Measurements from ENCODE around the gene CNTNAP5.

Gene CNTNAP5

DNA sequence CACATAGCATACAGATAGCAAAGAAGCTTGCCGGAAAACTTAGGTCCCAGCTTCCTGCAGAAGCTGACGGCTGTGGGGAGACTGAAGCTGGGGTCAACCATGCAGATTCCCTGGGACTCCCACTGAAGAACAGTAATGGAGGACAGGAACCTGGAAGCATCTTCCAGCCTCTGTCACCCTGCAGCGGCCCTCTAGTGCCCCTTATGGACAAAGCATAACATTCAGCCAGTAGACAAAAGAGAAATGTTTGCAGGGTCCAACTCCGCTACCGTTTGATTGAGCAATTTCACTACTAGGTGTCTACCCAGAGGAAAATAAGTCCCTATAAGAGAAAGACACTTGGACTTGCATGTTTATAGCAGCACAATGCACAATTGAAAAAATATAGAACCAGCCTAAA lies 460.6 kb downstream of the CNTNAP5 start:
- DNase-seq: no peak

DNA sequence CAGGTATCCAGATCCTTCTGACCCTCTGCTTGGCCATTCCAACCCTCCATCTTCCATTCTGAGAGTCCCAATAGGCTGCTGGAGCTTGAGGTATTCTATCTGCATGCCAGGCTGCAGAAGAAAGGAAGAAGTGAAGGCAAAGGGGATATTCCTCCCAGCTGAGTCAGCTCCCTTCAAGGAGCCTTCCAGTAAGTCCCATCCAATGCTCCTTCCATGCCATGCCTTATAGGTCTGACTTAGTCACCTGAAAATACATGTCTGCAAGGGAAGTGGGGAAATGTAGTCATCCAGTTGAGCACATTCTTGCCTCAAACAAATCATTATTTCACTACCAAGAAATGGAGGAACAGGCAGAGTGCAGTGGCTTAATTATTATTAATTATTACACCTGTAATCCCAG lies 464.6 kb downstream of the CNTNAP5 start:
- DNase-seq: no peak

DNA sequence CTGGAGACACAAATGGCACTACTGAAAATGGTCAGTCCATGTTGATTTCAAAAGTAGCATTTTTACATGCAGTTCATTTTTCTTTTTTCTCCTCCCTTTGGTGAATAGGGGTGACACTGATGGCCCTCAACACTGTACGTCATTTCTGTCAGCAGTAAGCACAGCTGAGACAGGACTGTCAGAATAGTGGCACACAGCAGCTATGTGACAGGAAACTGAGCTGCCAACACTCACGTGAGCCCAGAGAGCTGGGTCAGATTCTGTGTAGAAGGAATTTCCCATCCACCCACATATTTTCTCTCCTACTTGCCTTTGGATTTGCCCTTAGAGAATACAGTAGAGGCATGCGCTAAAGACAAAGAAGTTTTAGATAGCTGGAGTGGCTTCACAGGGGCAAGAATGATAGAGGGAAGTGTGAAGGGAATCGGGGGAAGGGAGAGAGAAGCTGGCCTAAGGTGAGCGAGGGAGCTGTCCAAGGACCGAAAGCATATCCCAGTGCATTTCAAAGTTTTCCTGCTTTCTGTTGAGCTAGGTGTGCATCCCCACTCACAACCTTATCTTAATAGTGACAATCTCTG lies 476.6 kb downstream of the CNTNAP5 start:
- DNase-seq: no peak

DNA sequence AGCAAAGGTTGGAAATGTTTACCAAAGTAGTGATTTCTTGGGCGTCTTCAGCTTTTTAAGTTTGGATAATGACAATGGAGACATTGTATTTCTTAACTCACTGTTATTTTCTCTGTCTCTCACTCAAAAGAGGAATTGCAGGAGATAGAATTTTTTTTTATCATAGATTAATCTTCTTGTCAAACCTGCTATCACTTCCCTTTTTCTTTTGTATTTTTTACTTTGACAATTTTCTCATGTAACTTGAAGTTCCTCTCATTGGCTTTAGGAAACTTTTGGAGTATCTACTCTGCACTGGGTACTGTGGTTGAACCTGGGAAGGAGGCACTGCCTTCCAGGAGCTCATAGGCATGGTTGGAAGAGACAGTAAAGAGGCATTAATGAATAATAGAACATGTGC lies 489.1 kb downstream of the CNTNAP5 start:
- DNase-seq: no peak

DNA sequence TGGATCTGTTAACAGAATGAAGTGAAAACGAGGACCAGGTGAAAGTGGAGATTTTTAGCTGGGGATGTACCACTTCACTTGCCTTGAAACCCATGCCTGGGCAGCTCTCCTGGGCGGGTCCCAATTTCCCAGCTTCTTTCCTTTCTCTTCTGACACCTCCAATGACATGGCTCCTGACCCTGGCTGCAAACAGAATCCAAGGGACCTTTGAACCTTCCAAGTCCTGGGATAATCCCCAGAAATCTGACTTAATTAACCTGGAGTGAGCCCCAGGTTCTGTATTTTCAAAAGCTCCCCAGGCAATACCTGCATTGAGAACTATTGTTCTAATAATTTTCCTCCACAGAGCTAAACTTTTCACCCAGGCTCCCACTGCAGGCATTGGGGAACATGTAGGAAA lies 495.9 kb downstream of the CNTNAP5 start:
- DNase-seq: no peak

DNA sequence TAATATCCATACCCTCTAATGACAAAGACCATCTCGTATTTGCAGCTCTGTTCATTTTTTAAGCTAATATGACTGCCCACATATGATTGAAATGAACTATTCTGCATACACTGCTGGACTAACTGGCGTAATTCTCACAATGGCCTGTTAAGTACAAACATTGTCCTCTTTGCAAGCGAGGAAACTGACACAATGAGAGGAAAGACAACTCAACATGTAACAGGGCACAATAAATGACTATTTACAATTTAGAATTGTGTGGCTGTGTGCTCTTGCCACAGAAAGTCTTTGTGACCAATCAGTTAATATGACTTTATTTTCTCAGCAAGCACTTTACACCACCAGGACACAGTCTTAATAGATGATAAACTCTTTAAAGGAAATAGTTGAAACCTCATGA lies 498.0 kb downstream of the CNTNAP5 start:
- DNase-seq: no peak

DNA sequence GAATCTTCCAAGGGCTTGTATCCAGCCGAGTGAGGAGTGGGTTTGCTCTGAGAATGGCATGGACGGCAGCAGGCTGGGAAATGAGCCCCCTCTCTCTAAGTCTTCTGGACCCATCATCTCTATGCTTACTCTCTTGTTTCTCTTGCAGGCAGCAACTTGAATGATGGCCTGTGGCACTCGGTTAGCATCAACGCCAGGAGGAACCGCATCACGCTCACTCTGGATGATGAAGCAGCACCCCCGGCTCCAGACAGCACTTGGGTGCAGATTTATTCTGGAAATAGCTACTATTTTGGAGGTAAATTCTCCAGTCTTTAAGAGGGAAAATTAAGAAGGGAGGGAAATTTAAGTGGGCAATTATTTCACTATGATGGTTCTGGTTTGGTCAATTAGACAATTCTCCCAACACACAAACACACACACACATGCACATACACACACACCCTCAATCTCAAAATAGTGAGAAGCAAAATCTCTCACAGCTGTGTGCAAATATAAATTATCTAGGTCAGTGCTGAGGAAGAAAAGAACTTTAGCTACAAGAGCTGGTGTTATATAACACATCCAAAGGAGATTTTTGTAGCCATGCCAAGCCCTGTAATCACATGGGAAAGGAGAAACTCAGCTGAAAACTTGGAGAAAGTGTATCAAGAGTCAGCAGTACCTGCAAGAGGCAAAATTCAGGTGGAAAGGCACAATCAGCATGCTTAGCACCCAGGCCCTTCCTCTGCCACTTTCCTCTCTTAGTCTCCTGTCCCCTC lies 499.2 kb downstream of the CNTNAP5 start:
- DNase-seq: no peak

DNA sequence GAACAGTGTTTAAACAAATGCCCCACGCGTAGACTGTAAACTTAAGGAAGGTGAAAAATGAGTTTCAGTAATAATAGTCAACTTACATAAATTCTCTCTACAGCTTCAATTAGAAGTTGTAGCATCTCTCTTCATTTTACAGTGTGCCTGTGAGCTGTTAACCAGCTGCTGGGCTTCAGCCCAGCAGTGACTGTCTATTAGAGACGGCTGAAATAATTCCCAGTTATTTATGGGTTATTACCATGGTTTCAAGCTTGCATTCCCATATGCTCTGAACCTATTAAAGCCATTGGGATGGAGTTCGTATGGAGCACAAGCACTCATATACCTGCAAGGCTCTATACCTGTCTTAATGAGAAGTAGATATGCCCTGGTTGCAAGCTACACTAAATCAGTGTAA lies 501.1 kb downstream of the CNTNAP5 start:
- no peak for DNase-seq

DNA sequence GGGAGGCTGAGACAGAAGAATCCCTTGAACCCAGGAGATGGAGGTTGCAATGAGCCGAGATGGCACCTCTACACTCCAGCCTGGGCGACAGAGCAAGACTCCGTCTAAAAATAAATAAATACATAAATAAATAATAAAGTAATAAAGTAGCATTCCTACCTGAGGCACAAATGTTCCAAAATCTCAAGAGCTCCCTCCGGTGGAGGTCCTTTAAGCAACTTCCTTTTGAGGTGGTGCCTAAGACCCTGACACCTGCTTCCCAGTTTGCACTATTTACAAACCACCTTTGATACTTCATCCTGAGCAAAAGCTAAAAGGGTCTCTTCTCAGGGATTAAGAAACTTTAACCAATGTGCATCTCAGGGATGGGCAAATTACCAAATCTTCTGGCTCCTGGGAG lies 505.1 kb downstream of the CNTNAP5 start:
- peak; percentile 23 for DNase-seq

DNA sequence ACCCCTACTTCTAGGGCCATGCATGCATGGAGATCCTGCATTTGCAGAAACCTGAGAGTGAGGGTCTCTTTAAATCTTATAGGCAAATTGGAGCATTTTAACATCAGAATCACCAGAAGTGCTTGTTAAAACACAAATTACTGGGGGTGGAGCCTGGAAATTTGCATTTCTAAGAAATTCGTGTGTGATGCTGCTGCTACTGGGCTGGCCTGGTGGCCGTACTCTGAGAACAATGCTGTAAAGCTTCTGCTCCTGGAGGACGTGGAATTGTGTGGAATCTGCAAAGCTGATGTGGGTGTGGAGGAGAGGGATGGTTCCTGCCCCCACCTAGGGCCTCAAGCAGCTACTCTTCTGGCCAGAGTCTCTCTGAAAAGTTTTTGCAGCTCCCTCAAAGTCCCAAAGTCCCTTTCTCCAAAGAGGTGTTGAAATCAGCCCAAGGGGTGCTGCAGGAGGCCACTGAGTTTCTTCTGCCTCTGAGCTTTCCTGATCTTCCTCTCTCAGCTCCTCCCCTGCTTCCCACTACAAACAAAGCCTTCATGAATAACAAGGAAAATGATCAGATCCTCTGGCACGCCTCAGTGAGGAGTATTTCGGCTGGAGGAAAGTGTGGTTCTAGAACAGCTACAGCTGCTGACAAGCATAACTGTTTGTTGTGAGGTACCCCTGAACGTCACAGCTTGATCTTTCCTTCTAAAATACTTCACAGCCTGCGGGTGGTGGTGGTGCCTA lies 508.3 kb downstream of the CNTNAP5 start:
- no peak for DNase-seq

DNA sequence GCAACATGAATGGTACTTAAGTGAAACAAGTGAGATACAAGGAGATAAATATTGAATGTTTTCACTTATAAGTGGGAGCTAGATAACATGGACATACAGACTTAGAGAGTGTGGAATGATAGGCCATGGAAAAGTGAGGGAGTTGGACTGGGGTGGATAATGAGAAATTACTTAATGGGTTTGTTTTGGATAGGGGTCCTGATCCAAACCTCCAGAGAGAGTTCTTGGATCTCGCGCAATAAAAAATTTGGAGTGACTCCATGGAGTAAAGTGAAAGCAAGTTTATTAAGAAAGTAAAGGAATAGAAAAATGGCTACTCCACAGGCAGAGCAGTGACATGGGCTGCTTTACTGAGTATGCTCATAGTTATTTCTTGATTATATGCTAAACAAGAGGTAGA lies 508.9 kb downstream of the CNTNAP5 start:
- no peak for DNase-seq

DNA sequence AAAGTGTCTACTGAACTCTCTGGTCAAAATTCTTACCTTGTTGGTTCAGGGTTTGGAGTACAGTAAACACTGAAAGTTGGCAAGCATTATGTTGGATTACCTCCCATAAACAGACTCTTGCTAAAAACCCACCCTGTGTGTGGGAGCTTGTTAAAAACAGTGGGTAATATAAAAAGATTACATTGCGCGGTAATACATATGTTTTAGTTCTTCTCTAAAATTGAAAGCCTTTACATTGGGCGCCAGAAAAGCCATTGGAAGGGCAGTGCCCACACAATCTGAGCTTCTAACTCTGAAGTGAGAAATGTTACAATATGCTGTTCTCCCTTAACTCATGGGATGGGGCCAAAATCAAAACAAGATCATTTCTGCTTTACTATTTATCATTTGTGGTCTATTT lies 510.7 kb downstream of the CNTNAP5 start:
- DNase-seq: no peak

DNA sequence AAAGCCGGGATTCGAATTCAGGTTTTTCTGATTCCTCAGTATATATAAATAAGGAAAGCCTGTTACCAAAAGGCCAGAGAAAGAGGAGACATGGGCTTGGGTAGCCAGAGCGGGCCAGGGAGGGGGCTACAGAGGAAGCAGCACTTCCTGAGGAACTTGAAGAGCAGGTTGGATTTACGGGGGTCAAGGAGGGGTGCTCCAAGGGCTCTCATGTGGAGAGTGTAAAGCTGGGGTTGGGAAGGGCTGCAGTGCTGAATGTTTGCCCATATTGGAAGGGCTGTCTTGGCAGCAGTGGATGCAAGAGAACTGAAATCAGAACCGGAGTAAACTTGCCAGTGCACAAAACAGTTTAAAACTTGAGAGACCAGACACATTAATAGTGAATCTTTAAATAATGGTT lies 511.5 kb downstream of the CNTNAP5 start:
- no peak for DNase-seq

DNA sequence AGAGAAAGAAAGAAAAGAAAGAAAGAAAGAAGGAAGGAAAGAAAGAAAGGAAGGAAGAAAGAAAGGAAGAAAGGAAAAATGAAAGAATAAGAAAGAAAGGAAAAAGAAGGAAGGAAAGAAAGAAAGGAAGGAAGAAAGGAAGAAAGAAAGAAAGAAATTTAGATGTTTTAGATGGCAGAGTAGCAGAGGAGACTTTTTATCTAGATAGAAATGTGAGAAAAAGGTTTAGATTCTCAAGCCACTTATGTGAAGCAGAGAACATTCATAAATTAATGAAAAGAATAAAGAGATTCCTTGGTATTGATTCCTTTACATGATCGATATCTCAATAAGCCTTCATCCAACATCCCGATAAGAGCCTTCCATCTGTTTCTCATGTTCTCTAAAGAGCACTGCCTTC lies 513.5 kb downstream of the CNTNAP5 start:
- no peak for DNase-seq

DNA sequence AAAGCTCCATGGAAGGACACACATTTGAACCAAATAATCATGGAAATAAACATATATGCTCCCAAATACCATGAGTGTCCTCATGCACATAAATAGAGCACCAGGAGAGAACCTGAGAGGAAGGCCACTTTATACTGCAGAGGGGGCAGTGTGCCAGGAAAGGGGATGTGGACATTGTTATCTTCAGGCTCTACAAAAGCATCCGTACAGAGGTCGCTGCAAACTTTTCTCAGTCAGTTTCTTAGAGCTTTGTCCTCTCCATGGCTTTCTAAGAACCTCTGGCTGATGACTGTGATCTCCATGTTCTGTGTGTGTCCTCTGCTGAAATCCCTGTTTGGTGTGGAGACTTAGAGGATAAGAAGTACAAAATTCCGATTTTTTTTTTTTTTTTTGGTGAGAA lies 515.7 kb downstream of the CNTNAP5 start:
- no peak for DNase-seq

DNA sequence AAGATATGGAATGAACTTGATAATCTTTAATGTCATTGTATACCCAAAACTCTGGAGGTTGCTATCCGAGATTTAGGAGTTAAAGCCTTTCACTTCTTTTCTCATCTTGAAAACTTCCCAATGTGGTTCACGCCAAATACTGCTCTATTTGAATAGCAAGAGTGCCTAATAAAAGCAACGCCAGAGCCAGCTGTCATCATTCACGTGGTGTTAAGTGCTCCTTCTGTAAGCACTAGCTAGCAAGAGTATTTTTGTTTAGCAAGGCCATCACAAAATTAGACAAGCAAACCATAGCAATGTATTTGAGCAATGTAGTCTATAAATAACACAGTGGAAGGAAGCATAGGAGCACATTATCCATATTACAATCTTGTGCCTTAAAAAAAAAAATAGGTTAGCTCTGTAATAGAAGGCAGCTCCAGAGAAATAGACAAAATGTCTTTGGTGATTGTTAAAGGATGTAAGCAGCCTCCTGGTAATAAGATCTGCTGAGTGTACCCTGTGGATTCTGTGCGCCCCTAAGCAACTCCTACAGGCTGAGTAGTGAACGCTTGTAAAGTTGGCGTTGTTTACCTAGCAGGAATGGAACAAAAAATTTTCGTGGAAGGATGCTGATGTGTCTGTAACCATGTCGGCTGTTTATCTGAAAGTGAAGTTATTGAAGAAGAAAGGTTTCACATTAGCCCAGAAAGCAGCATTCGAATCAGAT lies 518.0 kb downstream of the CNTNAP5 start:
- no peak for DNase-seq

DNA sequence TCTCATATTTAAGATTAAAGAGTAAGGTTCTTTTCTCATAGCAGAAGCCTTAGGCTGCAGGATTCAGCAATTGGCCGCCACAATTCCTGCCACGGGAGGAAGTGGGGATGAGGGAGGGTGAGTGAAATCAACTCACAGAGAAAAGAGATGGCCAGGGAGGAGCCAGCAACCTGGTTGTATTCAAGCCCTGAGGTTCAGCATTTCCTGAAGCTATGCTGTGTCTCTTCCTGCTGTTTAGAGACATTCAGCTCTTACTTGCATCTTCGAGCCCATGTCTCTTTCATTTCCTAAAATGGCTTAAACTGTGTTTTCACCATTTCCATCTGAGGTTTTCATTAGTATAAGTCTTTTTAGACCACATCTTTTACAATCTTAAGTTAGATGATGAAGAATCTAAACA lies 522.6 kb downstream of the CNTNAP5 start:
- DNase-seq: no peak

DNA sequence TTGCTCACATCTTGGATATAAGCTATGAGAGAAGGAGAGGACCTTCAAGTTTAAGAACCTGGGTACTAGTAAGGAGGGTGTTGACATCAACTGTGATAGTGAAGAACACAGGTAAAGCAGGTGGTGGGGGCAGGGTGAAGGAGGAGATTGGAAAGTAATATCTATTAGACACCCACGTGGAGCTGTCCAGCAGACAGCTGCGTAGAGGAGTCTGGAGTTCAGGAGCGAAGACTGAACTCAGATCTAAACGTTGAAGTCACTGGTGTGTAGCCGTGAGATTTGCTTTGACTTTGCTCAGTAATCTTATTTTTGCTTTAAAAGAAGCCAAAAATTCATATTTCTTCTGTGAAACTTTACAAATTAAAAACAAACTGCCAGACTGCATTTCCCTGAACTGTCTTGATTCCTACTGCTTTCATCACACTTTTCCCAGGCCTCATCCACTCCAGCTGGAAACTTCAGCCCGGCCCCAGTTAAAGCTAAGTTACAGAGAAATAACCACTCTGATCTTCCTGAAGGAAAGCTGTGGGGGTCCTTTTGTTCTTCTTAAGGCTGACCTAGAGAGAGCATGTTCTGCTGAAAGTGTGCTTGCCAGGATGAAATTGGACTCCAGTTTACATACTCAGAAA lies 533.3 kb downstream of the CNTNAP5 start:
- DNase-seq: no peak

DNA sequence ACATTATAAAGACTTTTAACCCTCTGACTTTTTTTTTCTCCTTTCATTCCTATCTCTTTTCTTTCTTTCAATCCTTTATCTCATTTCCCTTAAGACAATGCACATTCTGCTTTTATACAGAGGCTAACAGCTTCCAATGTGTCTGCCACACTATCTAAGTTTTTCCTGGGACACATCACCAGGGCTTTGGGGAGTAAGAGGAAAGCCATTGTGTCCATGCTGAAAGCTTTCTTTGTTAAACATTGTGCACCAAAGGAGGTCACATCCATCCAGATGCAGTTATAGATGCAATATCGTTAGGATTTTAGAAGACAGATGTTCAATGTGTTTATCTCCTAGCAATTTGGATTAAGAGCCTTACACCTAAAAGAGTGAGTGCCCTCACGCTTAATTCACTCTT lies 534.1 kb downstream of the CNTNAP5 start:
- no peak for DNase-seq

DNA sequence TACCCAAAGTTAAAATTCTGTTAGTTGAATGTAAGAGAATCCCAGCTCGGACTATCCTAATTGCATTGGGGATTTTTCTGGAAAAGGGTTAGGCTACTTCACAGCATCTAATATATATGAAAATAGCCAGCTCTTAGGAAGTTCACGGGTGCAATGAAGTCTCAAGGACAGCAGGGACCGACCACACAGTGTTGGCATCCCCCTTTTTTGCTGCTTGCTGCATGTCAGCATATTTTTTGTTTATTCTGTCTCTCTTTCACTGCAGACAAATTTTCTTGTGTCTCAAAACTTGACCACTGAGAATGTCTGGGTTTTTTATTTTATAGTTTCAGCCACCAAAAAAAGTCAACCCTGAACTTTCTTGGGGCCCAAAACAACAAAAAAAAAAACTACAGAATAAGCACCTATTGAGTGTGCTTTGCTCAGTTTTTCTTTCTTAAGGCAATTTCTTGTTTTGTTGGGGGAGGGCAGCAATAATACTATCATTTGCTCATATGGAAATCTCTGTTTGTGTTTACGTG lies 535.6 kb downstream of the CNTNAP5 start:
- no peak for DNase-seq

DNA sequence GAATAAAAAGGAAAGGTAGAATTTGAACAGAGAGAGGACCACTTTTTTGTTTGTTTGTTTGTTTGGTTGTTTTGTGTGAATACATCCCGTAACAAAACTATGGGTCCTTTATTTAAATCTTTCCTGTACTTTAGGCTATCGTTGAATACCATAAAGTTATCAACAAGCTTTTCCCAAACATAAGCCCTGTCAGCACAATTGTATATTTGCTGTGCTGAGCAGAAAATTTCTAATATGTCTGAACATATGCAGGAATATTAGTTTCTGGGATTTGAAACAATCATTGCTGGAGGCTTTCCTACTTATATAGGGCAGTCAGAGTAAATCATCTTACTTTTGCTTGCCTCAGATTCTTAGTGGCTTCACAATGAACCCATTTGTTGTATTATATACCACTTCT lies 536.4 kb downstream of the CNTNAP5 start:
- DNase-seq: no peak

DNA sequence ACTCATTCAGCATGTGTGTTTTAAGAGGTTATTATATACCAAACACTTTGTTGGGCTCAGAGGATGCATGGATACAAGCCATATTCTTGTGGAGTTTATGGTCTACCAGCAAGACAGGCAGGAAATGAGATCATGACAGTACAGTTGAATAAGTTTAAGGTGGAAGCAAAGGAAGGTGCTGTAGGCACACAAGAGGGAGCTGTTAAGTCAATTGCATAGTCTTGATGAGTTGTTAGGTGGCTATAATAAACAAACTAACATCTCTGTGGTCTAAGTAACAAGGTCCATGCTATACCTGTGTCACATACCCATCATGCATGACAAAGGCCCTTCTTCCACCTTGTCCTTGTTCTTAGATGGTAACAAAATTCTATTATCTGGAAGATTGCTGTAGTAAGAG lies 538.3 kb downstream of the CNTNAP5 start:
- peak; percentile 31 for DNase-seq

DNA sequence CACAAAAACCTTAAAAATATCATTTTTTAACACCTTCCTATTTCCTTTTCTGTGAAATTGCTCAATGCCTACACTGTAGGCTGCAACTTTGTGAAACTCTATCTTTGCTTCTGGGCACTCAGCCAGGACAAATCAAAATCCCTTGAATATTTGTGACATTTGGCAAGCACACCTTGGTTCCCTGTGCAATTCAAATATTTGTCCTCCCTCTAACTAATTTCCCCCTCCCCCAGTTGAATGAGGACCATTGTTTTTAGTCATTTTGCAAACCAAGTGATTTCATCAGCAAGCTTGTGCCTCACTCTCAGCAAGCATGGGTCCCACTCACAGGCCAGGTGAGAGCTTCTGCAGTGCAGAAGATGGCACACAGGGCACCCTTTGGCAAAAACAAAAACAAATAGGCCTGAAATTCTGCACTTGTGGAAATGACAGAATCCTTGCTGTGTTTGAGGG lies 541.5 kb downstream of the CNTNAP5 start:
- peak; percentile 92 for DNase-seq
